ENCODE results near the gene CDK6.

CDK6 gene

GRCh38 chr7:92671505-92672169 lies 164.7 kb downstream of the CDK6 start:
- no peak for DNase-seq

- DNase-seq = no peak
These were observed 166.0 kb downstream of the CDK6 start for GRCh38 chr7:92670204-92670851.

GRCh38 chr7:92669616-92670165 lies 166.7 kb downstream of the CDK6 start:
- DNase-seq = no peak

GRCh38 chr7:92668564-92668963 lies 167.8 kb downstream of the CDK6 start:
- no peak for DNase-seq

GRCh38 chr7:92667816-92668535 lies 168.4 kb downstream of the CDK6 start:
- no peak for DNase-seq

GRCh38 chr7:92665926-92666325 lies 170.4 kb downstream of the CDK6 start:
- DNase-seq = no peak

GRCh38 chr7:92661651-92662050 lies 174.7 kb downstream of the CDK6 start:
- DNase-seq = no peak

- no peak for DNase-seq
These were observed 177.7 kb downstream of the CDK6 start for GRCh38 chr7:92658671-92659070.

GRCh38 chr7:92657391-92657790 lies 179.0 kb downstream of the CDK6 start:
- no peak for DNase-seq

GRCh38 chr7:92656121-92656520 lies 180.3 kb downstream of the CDK6 start:
- DNase-seq = no peak

- DNase-seq = no peak
These were observed 181.0 kb downstream of the CDK6 start for GRCh38 chr7:92655346-92655884.

- DNase-seq = no peak
These were observed 183.2 kb downstream of the CDK6 start for GRCh38 chr7:92653136-92653535.

GRCh38 chr7:92652536-92652935 lies 183.8 kb downstream of the CDK6 start:
- no peak for DNase-seq

- no peak for DNase-seq
These were observed 186.0 kb downstream of the CDK6 start for GRCh38 chr7:92650391-92650790.

- no peak for DNase-seq
These were observed 188.3 kb downstream of the CDK6 start for GRCh38 chr7:92648067-92648466.

GRCh38 chr7:92647652-92648051 lies 188.7 kb downstream of the CDK6 start:
- no peak for DNase-seq

- DNase-seq = no peak
These were observed 189.3 kb downstream of the CDK6 start for GRCh38 chr7:92647011-92647625.

- DNase-seq = no peak
These were observed 191.0 kb downstream of the CDK6 start for GRCh38 chr7:92645114-92646061.

GRCh38 chr7:92644406-92645113 lies 191.8 kb downstream of the CDK6 start:
- DNase-seq = no peak

GRCh38 chr7:92643821-92644220 lies 192.6 kb downstream of the CDK6 start:
- no peak for DNase-seq

- DNase-seq = peak; percentile 64 to 80
These were observed 194.4 kb downstream of the CDK6 start for GRCh38 chr7:92641921-92642511.

Measured in inflammatory macrophage treated with lipopolysaccharide for 1 hour (primary cell).